Endothelial cell of umbilical vein (primary cell): ENCODE measurements around the gene LRTM2. TPM values are rescaled to one million over a fixed set of nuclear protein-coding genes. Genes with fewer than 3 reads are reported as not detected.

ENCODE experiments used
- BruUV-seq: library from RNA; stranded (reverse); fragments of 400-500 nt; replicated peaks from 2 replicates; lab custom pipeline; 2021; lab: Mats Ljungman, UMichigan
- CTCF ChIA-PET: fragments of 300-600, 350-600 bp; sonication (Branson Sonifier 250); formaldehyde crosslinking; loops from one replicate; lab custom pipeline; 2021; ENCODE audit warnings: antibody characterized with exemption, inconsistent platforms; lab: Charles Lee
- POLR2A ChIA-PET: fragments of 300-600, 350-600 bp; sonication (Branson Sonifier 250); formaldehyde crosslinking; loops from one replicate; lab custom pipeline; 2021; ENCODE audit warnings: antibody characterized with exemption, inconsistent platforms; lab: Charles Lee
- DNase-seq: peaks from one replicate; pipeline ENCODE4 v3.0.0-alpha.2; 2011; ENCODE audit warnings: low read depth, low spot score
- FAIRE-seq: peaks from 2 replicates; lab custom pipeline; 2011; peaks lifted over from hg19 to GRCh38; lab: Jason Lieb, UNC
- H2AFZ ChIP-seq: 2 replicates; pipeline ENCODE4 v1.6.0; 2012; ENCODE audit warnings: low read depth, low read length, control low read depth, inconsistent platforms
- H3K27ac ChIP-seq: 2 replicates; pipeline ENCODE4 v1.5.1; 2011; ENCODE audit warnings: low read depth, mild to moderate bottlenecking, control low read depth, low read length, moderate library complexity; ENCODE audit not compliant: insufficient read depth
- H3K27me3 ChIP-seq, 2 experiments: 2 replicates each; pipeline versions ENCODE4 v1.6.0 to v1.6.1; 2011; ENCODE audit warnings: low read length in 2 of 2, mixed read lengths in 1 of 2; ENCODE audit not compliant: control insufficient read depth in 2 of 2, insufficient read depth in 2 of 2
- H3K36me3 ChIP-seq, 2 experiments: 2 replicates in 1 of 2; 3 replicates in 1 of 2; pipeline ENCODE4 v1.5.1; 2011; ENCODE audit warnings: low read length in 2 of 2, mild to moderate bottlenecking in 1 of 2, moderate library complexity in 1 of 2; ENCODE audit not compliant: control insufficient read depth in 2 of 2, insufficient read depth in 2 of 2; ENCODE audit errors: extremely low read depth in 1 of 2
- H3K4me1 ChIP-seq: 3 replicates; pipeline ENCODE4 v1.5.1; 2011; ENCODE audit warnings: mild to moderate bottlenecking, low read length; ENCODE audit not compliant: control insufficient read depth, insufficient read depth; ENCODE audit errors: extremely low read depth
- H3K4me2 ChIP-seq: 2 replicates; pipeline ENCODE4 v1.6.1; 2011; ENCODE audit warnings: low read length, control low read depth, mixed read lengths; ENCODE audit not compliant: insufficient read depth
- H3K4me3 ChIP-seq, 3 experiments: fragments of 200-600 bp in 1 of 3; sonication (generic), shearing (Covaris generic) in 1 of 3; replicated peaks in 1 of 3; 2 replicates each; pipeline ENCODE4 v1.5.1; 2011 to 2016; ENCODE audit warnings: control low read depth in 3 of 3, low read length in 3 of 3, mild to moderate bottlenecking in 2 of 3, inconsistent platforms in 1 of 3, low read depth in 1 of 3, moderate library complexity in 1 of 3; ENCODE audit not compliant: insufficient read depth in 1 of 3
- H3K79me2 ChIP-seq: 2 replicates; pipeline ENCODE4 v1.6.0; 2012; ENCODE audit warnings: low read length, inconsistent platforms; ENCODE audit not compliant: control insufficient read depth, insufficient read depth
- H3K9ac ChIP-seq: replicated peaks from 2 replicates; pipeline ENCODE3; 2011; ENCODE audit warnings: low read length, control low read depth; ENCODE audit not compliant: insufficient read depth; ENCODE audit errors: extremely low read depth
- H3K9me1 ChIP-seq: replicated peaks from 3 replicates; pipeline ENCODE4 v1.6.0; 2011; ENCODE audit warnings: mild to moderate bottlenecking, low read length; ENCODE audit not compliant: control insufficient read depth, insufficient read depth; ENCODE audit errors: extremely low read depth
- H3K9me3 ChIP-seq: replicated peaks from 2 replicates; pipeline ENCODE4 v1.5.1; 2012; ENCODE audit warnings: low read length, inconsistent platforms; ENCODE audit not compliant: control insufficient read depth, insufficient read depth
- H4K20me1 ChIP-seq: replicated peaks from 2 replicates; pipeline ENCODE3; 2011; ENCODE audit warnings: mild to moderate bottlenecking, low read length; ENCODE audit not compliant: control insufficient read depth, insufficient read depth; ENCODE audit errors: extremely low read depth
- FOS ChIP-seq: IDR thresholded peaks from 2 replicates; pipeline ENCODE4 v1.6.1; 2011; ENCODE audit warnings: mild to moderate bottlenecking, low read length, moderate library complexity, borderline replicate concordance; ENCODE audit not compliant: insufficient read depth
- POLR2AphosphoS5 ChIP-seq: IDR thresholded peaks from 2 replicates; pipeline ENCODE4 v1.6.1; 2012; ENCODE audit warnings: low read depth, mild to moderate bottlenecking, control low read depth, low read length, moderate library complexity; ENCODE audit not compliant: insufficient read depth
- dilution Hi-C: fragments of 300-500 bp; cut with MboI; formaldehyde crosslinking; loops from one replicate; pipeline ENCODE4 v1.15.0; 2019; ENCODE audit warnings: low sequenced_read_pairs; ENCODE audit not compliant: extremely low pct_ligation_motif_present
- intact Hi-C: fragments of 100-400 bp; cut with micrococcal nuclease; formaldehyde crosslinking; loops from one replicate; pipeline ENCODE4 v1.10.0; 2022
- polyA plus RNA-seq, 4 experiments: library from polyadenylated mRNA; depleted of rRNA in 3 of 4; stranded (reverse) in 3 of 4; unstranded in 1 of 4; fragments of >200 nt; gene quantifications; 2 replicates each; pipeline versions ENCODE4 v1.2.1 to v1.2.3, GENCODE V29; 2011 to 2012; ENCODE audit warnings: missing spikeins in 1 of 4
- total RNA-seq: library from RNA; stranded (reverse); gene quantifications from 2 replicates; pipeline ENCODE4 v1.2.3, GENCODE V29; 2021
- TF ChIP-seq, protein P1 (sequence below), 2 donors: IDR thresholded peaks; 1 replicate in 1 of 2; 2 replicates in 1 of 2; pipeline ENCODE4 v1.5.1; 2011; ENCODE audit warnings: low read length in 2 of 2, mild to moderate bottlenecking in 2 of 2, moderate library complexity in 2 of 2, control low read depth in 1 of 2, inconsistent platforms in 1 of 2, low read depth in 1 of 2; ENCODE audit not compliant: insufficient read depth in 1 of 2; ENCODE audit errors: extremely low read depth in 1 of 2

LRTM2 gene
- total and polyA plus RNA-seq, 2 donors (not counting 3 experiments of a cell fraction or from before 2014, with no cell fraction given): not detected

DNA sequence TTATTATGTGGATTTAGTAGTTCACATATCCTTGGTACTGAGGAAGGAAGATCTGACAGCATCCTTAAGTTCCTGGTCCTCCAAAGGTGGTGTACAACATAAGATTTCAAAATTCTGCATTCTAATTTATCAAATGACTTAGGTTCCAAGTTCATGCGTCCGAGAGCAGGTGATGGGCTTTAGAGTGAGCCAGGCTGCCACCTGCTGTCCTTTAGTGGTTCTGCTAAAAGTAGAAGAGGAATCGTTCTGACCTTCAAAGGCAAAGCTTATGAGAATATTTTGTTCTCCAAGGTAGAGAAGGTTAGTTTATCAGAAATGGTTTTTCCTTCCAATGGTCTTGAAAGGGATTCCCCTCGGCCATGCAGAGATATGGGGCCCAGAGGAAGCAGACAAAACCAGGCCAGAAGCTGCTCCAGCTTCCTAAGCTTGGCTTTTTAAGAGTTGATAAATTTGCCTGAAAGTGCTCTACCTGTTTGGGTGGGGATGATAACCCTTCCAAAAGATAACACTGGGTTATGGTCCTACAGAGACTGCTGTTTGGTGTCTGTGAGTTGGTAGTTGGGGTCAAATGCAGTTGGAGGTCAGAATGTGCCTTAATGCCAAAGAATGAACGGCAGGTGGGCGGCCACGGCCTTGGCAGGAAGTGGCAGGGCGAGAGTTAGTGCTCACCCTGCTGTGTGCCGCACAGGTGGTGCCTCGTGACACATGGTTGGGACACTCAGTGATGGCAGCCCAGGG lies 29.1 kb upstream of the LRTM2 start:
- Histone ChIP-seq H3K9me3 (no peaks in the 10 kb centered on the region), H3K9ac (no peak overlapping the region), H3K4me3 (no peak overlapping the region), H3K79me2 (no peaks in the 10 kb centered on the region), H4K20me1 (no peaks in the 10 kb centered on the region), H2AFZ (no peak overlapping the region), H3K36me3 (peaks cover 0 to 5% of the 10 kb centered on the region in 2 experiments), H3K4me2 (no peak overlapping the region), H3K27ac (no peak overlapping the region), H3K9me1 (no peaks in the 10 kb centered on the region), H3K4me1 (peaks cover 1% of the 10 kb centered on the region), H3K27me3 (no peaks in the 10 kb centered on the region)
- TF ChIP-seq POLR2AphosphoS5: no peak
- TF ChIP-seq, protein P1, sequence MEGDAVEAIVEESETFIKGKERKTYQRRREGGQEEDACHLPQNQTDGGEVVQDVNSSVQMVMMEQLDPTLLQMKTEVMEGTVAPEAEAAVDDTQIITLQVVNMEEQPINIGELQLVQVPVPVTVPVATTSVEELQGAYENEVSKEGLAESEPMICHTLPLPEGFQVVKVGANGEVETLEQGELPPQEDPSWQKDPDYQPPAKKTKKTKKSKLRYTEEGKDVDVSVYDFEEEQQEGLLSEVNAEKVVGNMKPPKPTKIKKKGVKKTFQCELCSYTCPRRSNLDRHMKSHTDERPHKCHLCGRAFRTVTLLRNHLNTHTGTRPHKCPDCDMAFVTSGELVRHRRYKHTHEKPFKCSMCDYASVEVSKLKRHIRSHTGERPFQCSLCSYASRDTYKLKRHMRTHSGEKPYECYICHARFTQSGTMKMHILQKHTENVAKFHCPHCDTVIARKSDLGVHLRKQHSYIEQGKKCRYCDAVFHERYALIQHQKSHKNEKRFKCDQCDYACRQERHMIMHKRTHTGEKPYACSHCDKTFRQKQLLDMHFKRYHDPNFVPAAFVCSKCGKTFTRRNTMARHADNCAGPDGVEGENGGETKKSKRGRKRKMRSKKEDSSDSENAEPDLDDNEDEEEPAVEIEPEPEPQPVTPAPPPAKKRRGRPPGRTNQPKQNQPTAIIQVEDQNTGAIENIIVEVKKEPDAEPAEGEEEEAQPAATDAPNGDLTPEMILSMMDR (IDR thresholded peaks at IDR 0.05; ENCODE audit: extremely low read depth in 1 of 2, insufficient read depth in 1 of 2, low read depth in 1 of 2, low read length in 2 of 2): peak; percentile 66 to 70
- TF ChIP-seq FOS: no peak
- ChIA-PET CTCF (interaction anchor here (0.6 to 8.1 kb wide), 46 partner anchors 9 to 673 kb away, joined by 3 to 840 read pairs (median 6); partner anchors contain the start of genes ADIPOR2 and DCP1B), POLR2A (interaction anchor here (0.7 to 1.3 kb wide), 5 partner anchors 100 to 156 kb away, joined by 3 to 7 read pairs (median 4); partner anchors contain the start of gene ADIPOR2)
- intact Hi-C loops (loop anchor here (1.0 kb wide), 3 partner anchors 100 to 157 kb away; partner anchors contain the start of gene ADIPOR2), dilution Hi-C loops (no loop called here)
- DNase-seq: peak; percentile 74
- peak; percentile 82 for FAIRE-seq
- BruUV-seq: no TSS peak
